Spleen (tissue), 7 donors: ENCODE data around the gene RPP30.

ENCODE experiments used
- CTCF ChIP-seq, 11 experiments: fragments of 200-600 bp in 7 of 11; fragments of 450-650 bp in 4 of 11; sonication (generic) in 4 of 11; IDR thresholded peaks in 8 of 11; conservative IDR thresholded peaks in 3 of 11; 1 replicate in 7 of 11; 2 replicates in 4 of 11; pipeline versions ENCODE4 v1.4.0 to v1.8.0; 2016 to 2021; ENCODE audit warnings: antibody characterized with exemption in 11 of 11, inconsistent platforms in 4 of 11, mild to moderate bottlenecking in 1 of 11
- POLR2A ChIP-seq, 3 donors: fragments of 450-650 bp; IDR thresholded peaks; one replicate each; pipeline ENCODE4 v1.5.1; 2017; ENCODE audit warnings: antibody characterized with exemption in 3 of 3, mild to moderate bottlenecking in 1 of 3
- POLR2AphosphoS5 ChIP-seq, 3 donors: sonication (generic); formaldehyde crosslinking; IDR thresholded peaks; one replicate each; pipeline ENCODE4 v1.5.1; 2017; ENCODE audit warnings: antibody characterized with exemption in 3 of 3
- donor health status: DM: no; HTN: no; CAD: no; lungs with moderate emphysema.
- donor health status: DM: no; HTN: no; CAD: no.
- donor health status: DM: no; HTN: no; CAD: no.

- TF ChIP-seq CTCF (IDR thresholded peaks at IDR 0.05 in 8 of 11, conservative IDR thresholded peaks at IDR 0.05 in 3 of 11) (peak in 2 of 11 experiments; percentile 14 to 16), POLR2AphosphoS5 (IDR thresholded peaks at IDR 0.05) (peak; percentile 85 to 90 (median 85)), POLR2A (IDR thresholded peaks at IDR 0.05) (peak in 1 of 3 donors; percentile 8)
Measured at GRCh38 chr10:90871766-90872647, at the start of gene RPP30.
